Neural cell (in vitro differentiated cells): ENCODE measurements around the gene TAGAP.
"Not testable (repeated sequence)": the region's sequence is repeated elsewhere in the genome, so short reads cannot be mapped to it uniquely, and the experiment has no call there.

Experiments
- EP300 ChIP-seq: fragments of 450-650 bp; conservative IDR thresholded peaks from 2 replicates; pipeline ENCODE4 v1.6.1; 2014; ENCODE audit warnings: antibody characterized with exemption, mild to moderate bottlenecking, moderate library complexity; ENCODE audit not compliant: poor library complexity, severe bottlenecking
- EZH2 ChIP-seq: fragments of 200-600, 300-800 bp; shearing (Covaris generic), sonication (generic); IDR thresholded peaks from 2 replicates; pipeline ENCODE4 v1.6.1; 2014; ENCODE audit warnings: antibody characterized with exemption, low read length, borderline replicate concordance, mild to moderate bottlenecking; ENCODE audit not compliant: insufficient read depth, poor library complexity, severe bottlenecking
- POLR2AphosphoS5 ChIP-seq: IDR thresholded peaks from 2 replicates; pipeline ENCODE4 v1.6.1; 2012
- RAD21 ChIP-seq: fragments of 450-650 bp; conservative IDR thresholded peaks from 2 replicates; pipeline ENCODE4 v1.6.1; 2014; ENCODE audit warnings: antibody characterized with exemption, mild to moderate bottlenecking, moderate library complexity
- TAF1 ChIP-seq: IDR thresholded peaks from 2 replicates; pipeline ENCODE4 v1.6.1; 2012; ENCODE audit warnings: low read depth
- TF ChIP-seq, protein P1 (sequence below): fragments of 450-650 bp; IDR thresholded peaks from 2 replicates; pipeline ENCODE4 v1.5.1; 2014; ENCODE audit warnings: antibody characterized with exemption, mild to moderate bottlenecking, moderate library complexity; ENCODE audit not compliant: poor library complexity, severe bottlenecking

DNA sequence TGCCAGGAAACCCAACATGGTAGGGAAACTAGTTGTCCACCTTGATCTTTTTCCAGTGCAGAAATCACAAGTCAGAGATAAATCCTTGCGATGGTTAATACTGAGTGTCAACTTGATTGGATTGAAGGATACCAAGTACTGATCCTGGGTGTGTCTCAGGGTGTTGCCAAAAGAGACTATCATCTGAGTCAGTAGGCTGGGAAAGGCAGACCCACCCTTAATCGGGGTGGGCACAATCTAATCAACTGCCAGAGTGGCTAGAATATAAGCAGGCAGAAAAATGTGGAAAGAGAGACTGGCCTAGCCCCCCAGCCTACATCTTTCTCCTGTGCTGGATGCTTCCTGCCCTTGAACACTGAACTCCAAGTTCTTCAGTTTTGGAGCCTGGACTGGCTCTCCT lies 55.1 kb downstream of the TAGAP start:
- TF ChIP-seq, protein P1, sequence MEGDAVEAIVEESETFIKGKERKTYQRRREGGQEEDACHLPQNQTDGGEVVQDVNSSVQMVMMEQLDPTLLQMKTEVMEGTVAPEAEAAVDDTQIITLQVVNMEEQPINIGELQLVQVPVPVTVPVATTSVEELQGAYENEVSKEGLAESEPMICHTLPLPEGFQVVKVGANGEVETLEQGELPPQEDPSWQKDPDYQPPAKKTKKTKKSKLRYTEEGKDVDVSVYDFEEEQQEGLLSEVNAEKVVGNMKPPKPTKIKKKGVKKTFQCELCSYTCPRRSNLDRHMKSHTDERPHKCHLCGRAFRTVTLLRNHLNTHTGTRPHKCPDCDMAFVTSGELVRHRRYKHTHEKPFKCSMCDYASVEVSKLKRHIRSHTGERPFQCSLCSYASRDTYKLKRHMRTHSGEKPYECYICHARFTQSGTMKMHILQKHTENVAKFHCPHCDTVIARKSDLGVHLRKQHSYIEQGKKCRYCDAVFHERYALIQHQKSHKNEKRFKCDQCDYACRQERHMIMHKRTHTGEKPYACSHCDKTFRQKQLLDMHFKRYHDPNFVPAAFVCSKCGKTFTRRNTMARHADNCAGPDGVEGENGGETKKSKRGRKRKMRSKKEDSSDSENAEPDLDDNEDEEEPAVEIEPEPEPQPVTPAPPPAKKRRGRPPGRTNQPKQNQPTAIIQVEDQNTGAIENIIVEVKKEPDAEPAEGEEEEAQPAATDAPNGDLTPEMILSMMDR = not testable (repeated sequence)
- not testable (repeated sequence) for TF ChIP-seq EP300, POLR2AphosphoS5, TAF1, EZH2, RAD21
